ENCODE measurements around the gene EIF2AK2. TPM values are rescaled to one million over a fixed set of nuclear protein-coding genes. Genes with fewer than 3 reads are reported as not detected.

EIF2AK2 gene
- polyA plus RNA-seq, 2 of the 4 experiments (the other 2 are of a cell fraction): 29.8 to 47.2 TPM

DNA sequence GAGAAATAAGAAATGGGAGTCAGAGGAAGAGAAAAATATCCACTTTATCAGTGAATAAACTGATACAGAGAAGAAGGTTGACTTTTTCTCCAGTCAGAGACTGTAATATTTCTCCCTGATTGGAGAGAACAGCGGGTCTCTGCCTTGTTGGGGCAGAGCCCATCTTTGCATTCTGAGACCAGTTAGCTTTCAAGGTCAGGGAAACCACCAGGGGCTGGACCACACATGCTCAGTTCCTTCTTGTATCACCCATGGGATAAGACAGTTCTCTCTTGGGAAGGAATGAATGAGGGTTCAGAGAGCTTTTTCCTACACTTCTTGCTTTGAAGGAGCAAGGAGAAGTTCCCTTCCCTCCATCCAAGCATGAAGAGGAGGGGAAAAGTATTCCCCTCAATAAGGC, 60.2 kb downstream of the EIF2AK2 start:
- no peak for TF ChIP-seq HOXB5 (CRISPR knock-in tag; IDR thresholded peaks at IDR 0.05)
- no peak for TF ChIP-seq MYC (IDR thresholded peaks at IDR 0.05; ENCODE audit: borderline replicate concordance, low read length)
- no peak for TF ChIP-seq ZFP36 (IDR thresholded peaks at IDR 0.05; ENCODE audit: borderline replicate concordance, partially characterized antibody)
- no peak for TF ChIP-seq TFCP2L1 (CRISPR knock-in tag; IDR thresholded peaks at IDR 0.05)
- no peak for TF ChIP-seq FOXS1 (CRISPR knock-in tag; IDR thresholded peaks at IDR 0.05)
- TF ChIP-seq CHD2 (IDR thresholded peaks at IDR 0.05; ENCODE audit: low read length, partially characterized antibody): no peak
- TF ChIP-seq FOSL2 (IDR thresholded peaks at IDR 0.05): no peak
- no peak for TF ChIP-seq FOSL2 (CRISPR knock-in tag; IDR thresholded peaks at IDR 0.05)
- TF ChIP-seq ZSCAN20 (CRISPR knock-in tag; IDR thresholded peaks at IDR 0.05): no peak
- TF ChIP-seq FOSB (CRISPR knock-in tag; IDR thresholded peaks at IDR 0.05): no peak
- TF ChIP-seq POLR2AphosphoS2 (conservative IDR thresholded peaks at IDR 0.05; ENCODE audit: low read length): no peak
- TF ChIP-seq CTCF (IDR thresholded peaks at IDR 0.05): no peak
- TF ChIP-seq ZC3H11A (IDR thresholded peaks at IDR 0.05): no peak
- TF ChIP-seq, protein P1, sequence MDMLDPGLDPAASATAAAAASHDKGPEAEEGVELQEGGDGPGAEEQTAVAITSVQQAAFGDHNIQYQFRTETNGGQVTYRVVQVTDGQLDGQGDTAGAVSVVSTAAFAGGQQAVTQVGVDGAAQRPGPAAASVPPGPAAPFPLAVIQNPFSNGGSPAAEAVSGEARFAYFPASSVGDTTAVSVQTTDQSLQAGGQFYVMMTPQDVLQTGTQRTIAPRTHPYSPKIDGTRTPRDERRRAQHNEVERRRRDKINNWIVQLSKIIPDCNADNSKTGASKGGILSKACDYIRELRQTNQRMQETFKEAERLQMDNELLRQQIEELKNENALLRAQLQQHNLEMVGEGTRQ (IDR thresholded peaks at IDR 0.05): no peak
- POLR2A ChIA-PET: no interaction called here
- Histone ChIP-seq H3K4me3 (no peak overlapping the region), H3K4me1 (no peaks in the 10 kb centered on the region), H3K27ac (no peak overlapping the region), H3K9me3 (no peaks in the 10 kb centered on the region), H3K4me2 (no peak overlapping the region)
- peak in 1 of 2 experiments; percentile 37; a peak in 2 of 6 replicates for ATAC-seq
- CTCF ChIA-PET: interaction anchor here (1.0 to 1.3 kb wide), 3 partner anchors 10 to 53 kb away, joined by 3 read pairs; no protein-coding TSS in a partner anchor
- no peak for DNase-seq (ENCODE audit: low read depth in 1 of 2, low spot score in 1 of 2)
- WGBS (ENCODE audit: missing lambda C conversion rate): 85% methylated on average over 1 of the region's 1 CpG
- FAIRE-seq: no peak

DNA sequence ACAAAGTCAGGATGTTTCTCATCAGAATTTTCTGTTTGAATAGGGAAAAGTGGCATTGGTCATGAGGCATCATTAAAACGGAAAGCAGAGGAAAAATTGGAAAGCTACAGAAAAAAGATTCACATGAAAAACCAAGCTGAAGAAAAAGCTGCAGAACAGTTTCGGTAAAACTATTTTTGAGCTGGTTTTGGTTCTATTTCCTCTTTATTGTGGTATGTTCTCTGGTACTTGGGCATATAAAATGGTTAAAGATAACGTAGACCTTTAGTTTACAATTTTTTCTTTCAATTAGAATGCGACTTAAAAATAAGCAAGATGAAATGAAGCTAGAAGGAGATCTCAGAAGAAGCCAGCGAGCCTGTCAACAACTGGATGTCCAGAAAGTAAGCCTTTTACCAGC, 64.9 kb downstream of the EIF2AK2 start:
- no peaks in the 10 kb centered on the region for H3K9me3 ChIP-seq
- ATAC-seq: no peak
- H3K4me3 ChIP-seq: no peak overlapping the region
- 84% methylated on average over 5 of the region's 5 CpGs for WGBS (ENCODE audit: missing lambda C conversion rate)
- TF ChIP-seq ZC3H11A (IDR thresholded peaks at IDR 0.05): no peak
- CTCF ChIA-PET: interaction anchor here (1.4 kb wide), 1 partner anchor 15 kb away, joined by 3 read pairs; no protein-coding TSS in a partner anchor
- no peak for FAIRE-seq
- no peaks in the 10 kb centered on the region for H3K4me1 ChIP-seq
- DNase-seq (ENCODE audit: low read depth in 1 of 2, low spot score in 1 of 2): no peak
- POLR2A ChIA-PET: no interaction called here
- no peak overlapping the region for H3K27ac ChIP-seq
- no peak overlapping the region for H3K4me2 ChIP-seq

- no peak for FAIRE-seq
- Histone ChIP-seq H3K4me3 (no peak overlapping the region), H3K27ac (no peak overlapping the region), H3K4me1 (peaks cover 8% of the 10 kb centered on the region; the same call in 2 of the 3 replicates), H3K4me2 (no peak overlapping the region), H3K9me3 (no peaks in the 10 kb centered on the region)
- 81% methylated on average over 4 of the region's 4 CpGs for WGBS (ENCODE audit: missing lambda C conversion rate)
- ChIA-PET CTCF (no interaction called here), POLR2A (no interaction called here)
- TF ChIP-seq HDAC2 (IDR thresholded peaks at IDR 0.05) (no peak), RNF2 (IDR thresholded peaks at IDR 0.05; ENCODE audit: borderline replicate concordance, low read depth) (no peak), KDM1A (IDR thresholded peaks at IDR 0.05; ENCODE audit: low read depth) (no peak)
- DNase-seq (ENCODE audit: low read depth in 1 of 2, low spot score in 1 of 2): no peak
- no peak for ATAC-seq
Observed at GRCh38 chr2:37090019-37090477, 66.7 kb downstream of the EIF2AK2 start.

DNA sequence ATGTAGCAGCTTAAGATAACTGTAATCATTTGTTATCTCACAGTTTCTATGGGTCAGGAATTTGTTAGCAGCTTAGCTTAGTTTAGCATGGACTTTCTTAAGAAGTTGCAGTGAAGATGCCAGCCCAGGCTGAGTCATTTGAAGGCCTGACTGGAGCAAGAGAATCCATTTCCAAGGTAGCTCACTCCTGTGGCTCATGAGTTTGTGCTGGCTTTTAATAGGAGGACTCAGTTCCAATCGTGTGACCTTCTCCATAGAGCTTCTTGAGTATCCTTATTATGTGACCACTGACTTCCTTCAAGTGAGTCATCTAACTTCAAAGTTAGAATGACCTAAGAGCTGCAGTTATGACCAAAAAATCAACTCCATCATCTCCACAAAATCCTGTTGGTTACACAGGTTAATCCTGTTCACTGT, 71.0 kb downstream of the EIF2AK2 start:
- TF ChIP-seq, protein P2, sequence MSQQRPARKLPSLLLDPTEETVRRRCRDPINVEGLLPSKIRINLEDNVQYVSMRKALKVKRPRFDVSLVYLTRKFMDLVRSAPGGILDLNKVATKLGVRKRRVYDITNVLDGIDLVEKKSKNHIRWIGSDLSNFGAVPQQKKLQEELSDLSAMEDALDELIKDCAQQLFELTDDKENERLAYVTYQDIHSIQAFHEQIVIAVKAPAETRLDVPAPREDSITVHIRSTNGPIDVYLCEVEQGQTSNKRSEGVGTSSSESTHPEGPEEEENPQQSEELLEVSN (IDR thresholded peaks at IDR 0.05; ENCODE audit: borderline replicate concordance, low read depth): no peak
- TF ChIP-seq RARB (CRISPR knock-in tag; IDR thresholded peaks at IDR 0.05) (no peak), REST (IDR thresholded peaks at IDR 0.05) (no peak), MAFK (IDR thresholded peaks at IDR 0.05; ENCODE audit: partially characterized antibody) (no peak), NR3C1 (IDR thresholded peaks at IDR 0.05) (no peak), EHF (CRISPR knock-in tag; IDR thresholded peaks at IDR 0.05) (no peak), FOSB (CRISPR knock-in tag; IDR thresholded peaks at IDR 0.05) (no peak), RFX5 (IDR thresholded peaks at IDR 0.05) (no peak)
- TF ChIP-seq, protein P3, sequence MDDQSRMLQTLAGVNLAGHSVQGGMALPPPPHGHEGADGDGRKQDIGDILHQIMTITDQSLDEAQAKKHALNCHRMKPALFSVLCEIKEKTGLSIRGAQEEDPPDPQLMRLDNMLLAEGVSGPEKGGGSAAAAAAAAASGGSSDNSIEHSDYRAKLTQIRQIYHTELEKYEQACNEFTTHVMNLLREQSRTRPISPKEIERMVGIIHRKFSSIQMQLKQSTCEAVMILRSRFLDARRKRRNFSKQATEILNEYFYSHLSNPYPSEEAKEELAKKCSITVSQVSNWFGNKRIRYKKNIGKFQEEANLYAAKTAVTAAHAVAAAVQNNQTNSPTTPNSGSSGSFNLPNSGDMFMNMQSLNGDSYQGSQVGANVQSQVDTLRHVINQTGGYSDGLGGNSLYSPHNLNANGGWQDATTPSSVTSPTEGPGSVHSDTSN (IDR thresholded peaks at IDR 0.05): no peak
- ATAC-seq: no peak
- FAIRE-seq: no peak

More for the DNA sequence above, 71.0 kb downstream of the EIF2AK2 start:
- Histone ChIP-seq H3K4me2 (peak overlapping the region; percentile 90), H3K9me3 (no peaks in the 10 kb centered on the region), H3K4me1 (peaks cover 16% of the 10 kb centered on the region; the same call in 2 of the 3 replicates), H3K4me3 (no peak overlapping the region), H3K27ac (no peak overlapping the region)
- POLR2A ChIA-PET: no interaction called here
- 22% methylated on average over 1 of the region's 1 CpG for WGBS (ENCODE audit: missing lambda C conversion rate)
- peak in 1 of 2 experiments; percentile 8 for DNase-seq (ENCODE audit: low read depth in 1 of 2, low spot score in 1 of 2)
- CTCF ChIA-PET: interaction anchor here (1.1 kb wide), 1 partner anchor 11 kb away, joined by 3 read pairs; no protein-coding TSS in a partner anchor
